ENCODE results near the gene TEX44. TPM values are rescaled to one million over a fixed set of nuclear protein-coding genes. Genes with fewer than 3 reads are reported as not detected.

The TEX44 gene
- total and polyA plus RNA-seq, 2 of the 13 experiments (the other 11 are each of a cell fraction or from before 2014, with no cell fraction given), result not detected

- TF ChIP-seq, protein P1, sequence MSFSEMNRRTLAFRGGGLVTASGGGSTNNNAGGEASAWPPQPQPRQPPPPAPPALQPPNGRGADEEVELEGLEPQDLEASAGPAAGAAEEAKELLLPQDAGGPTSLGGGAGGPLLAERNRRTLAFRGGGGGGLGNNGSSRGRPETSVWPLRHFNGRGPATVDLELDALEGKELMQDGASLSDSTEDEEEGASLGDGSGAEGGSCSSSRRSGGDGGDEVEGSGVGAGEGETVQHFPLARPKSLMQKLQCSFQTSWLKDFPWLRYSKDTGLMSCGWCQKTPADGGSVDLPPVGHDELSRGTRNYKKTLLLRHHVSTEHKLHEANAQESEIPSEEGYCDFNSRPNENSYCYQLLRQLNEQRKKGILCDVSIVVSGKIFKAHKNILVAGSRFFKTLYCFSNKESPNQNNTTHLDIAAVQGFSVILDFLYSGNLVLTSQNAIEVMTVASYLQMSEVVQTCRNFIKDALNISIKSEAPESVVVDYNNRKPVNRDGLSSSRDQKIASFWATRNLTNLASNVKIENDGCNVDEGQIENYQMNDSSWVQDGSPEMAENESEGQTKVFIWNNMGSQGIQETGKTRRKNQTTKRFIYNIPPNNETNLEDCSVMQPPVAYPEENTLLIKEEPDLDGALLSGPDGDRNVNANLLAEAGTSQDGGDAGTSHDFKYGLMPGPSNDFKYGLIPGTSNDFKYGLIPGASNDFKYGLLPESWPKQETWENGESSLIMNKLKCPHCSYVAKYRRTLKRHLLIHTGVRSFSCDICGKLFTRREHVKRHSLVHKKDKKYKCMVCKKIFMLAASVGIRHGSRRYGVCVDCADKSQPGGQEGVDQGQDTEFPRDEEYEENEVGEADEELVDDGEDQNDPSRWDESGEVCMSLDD (CRISPR knock-in tag; IDR thresholded peaks at IDR 0.05; ENCODE audit: borderline replicate concordance), result peak; percentile 74
- TF ChIP-seq KLF12 (CRISPR knock-in tag; IDR thresholded peaks at IDR 0.05; ENCODE audit: borderline replicate concordance) (peak; percentile 82; the same call in 1 of the 2 replicates), DNMT1 (CRISPR knock-in tag; IDR thresholded peaks at IDR 0.05) (no peak), ZC3H4 (CRISPR knock-in tag; IDR thresholded peaks at IDR 0.05; ENCODE audit: borderline replicate concordance) (no peak), ZNF724P (CRISPR knock-in tag; IDR thresholded peaks at IDR 0.05; ENCODE audit: borderline replicate concordance) (peak; percentile 78; the same call in 1 of the 2 replicates), KMT2A (CRISPR knock-in tag; IDR thresholded peaks at IDR 0.05) (peak; percentile 48; the same call in 1 of the 2 replicates), ZSCAN5A (CRISPR knock-in tag; IDR thresholded peaks at IDR 0.05; ENCODE audit: borderline replicate concordance) (peak; percentile 22; the same call in 1 of the 2 replicates), ZNF75D (CRISPR knock-in tag; IDR thresholded peaks at IDR 0.05; ENCODE audit: borderline replicate concordance) (0 out of 2 replicates have a peak, but pooled peaks have one; percentile 42), EHMT2 (IDR thresholded peaks at IDR 0.05; ENCODE audit: borderline replicate concordance, low read depth, low read length) (no peak), FOSL2 (CRISPR knock-in tag; IDR thresholded peaks at IDR 0.05) (no peak; the same call in 1 of the 2 replicates), ERF (CRISPR knock-in tag; IDR thresholded peaks at IDR 0.05) (peak; percentile 89), ZNF44 (CRISPR knock-in tag; IDR thresholded peaks at IDR 0.05) (no peak), ZSCAN29 (CRISPR knock-in tag; conservative IDR thresholded peaks at IDR 0.05) (0 out of 2 replicates have a peak, but pooled peaks have one; percentile 75), ZNF564 (CRISPR knock-in tag; IDR thresholded peaks at IDR 0.05) (no peak; the same call in 1 of the 2 replicates), ZNF318 (CRISPR knock-in tag; IDR thresholded peaks at IDR 0.05) (peak; percentile 25; the same call in 1 of the 2 replicates), U2AF1 (optimal IDR thresholded peaks at IDR 0.05; ENCODE audit: low read depth, low read length) (no peak)
These were observed 21.2 kb downstream of the TEX44 start (continued) for GRCh38 chr2:231613663-231614558.
